ENCODE data around the gene HYI. TPM values are rescaled to one million over a fixed set of nuclear protein-coding genes. Genes with fewer than 3 reads are reported as not detected.
"Not testable (repeated sequence)": the region's sequence is repeated elsewhere in the genome, so short reads cannot be mapped to it uniquely, and the experiment has no call there.

Gene HYI
- total RNA-seq, 1 donor from 2014 or later: 10.0 TPM

GRCh38 chr1:43481491-43481890 lies 27.8 kb upstream of the HYI start:
- Mint-ChIP-seq H3K4me3 (no peak overlapping the region), H3K36me3 (ENCODE audit: low read depth) (no peaks in the 10 kb centered on the region), H3K9me3 (no peaks in the 10 kb centered on the region), H3K4me1 (peaks cover 3% of the 10 kb centered on the region), H3K27ac (no peak overlapping the region), H3K27me3 (peaks cover 5% of the 10 kb centered on the region)
- ChIA-PET POLR2A (interaction anchor here (0.7 kb wide), 1 partner anchor 94 kb away, joined by 4 read pairs; no protein-coding TSS in a partner anchor), CTCF (no interaction called here)
- no peak for ATAC-seq (ENCODE audit: low read depth)
- intact Hi-C loops (cut with micrococcal nuclease): no loop called here
- no peak for TF ChIP-seq CTCF (IDR thresholded peaks at IDR 0.05)
- no peak for DNase-seq

- ChIA-PET CTCF (interaction anchor here (0.6 kb wide), 1 partner anchor 588 kb away, joined by 4 read pairs; no protein-coding TSS in a partner anchor), POLR2A (no interaction called here)
- no peak overlapping the region for H3K27ac Mint-ChIP-seq
- H3K36me3 Mint-ChIP-seq (ENCODE audit: low read depth): no peaks in the 10 kb centered on the region
- no peaks in the 10 kb centered on the region for H3K9me3 Mint-ChIP-seq
- H3K4me3 Mint-ChIP-seq: no peak overlapping the region
- DNase-seq (no peak), ATAC-seq (ENCODE audit: low read depth) (no peak)
- no peak for TF ChIP-seq CTCF (IDR thresholded peaks at IDR 0.05)
- peaks cover 3% of the 10 kb centered on the region for H3K4me1 Mint-ChIP-seq
- intact Hi-C loops (cut with micrococcal nuclease): no loop called here
- H3K27me3 Mint-ChIP-seq: peaks cover 5% of the 10 kb centered on the region
Measured at GRCh38 chr1:43479414-43479813, 25.7 kb upstream of the HYI start.

GRCh38 chr1:43477716-43478115 lies 24.0 kb upstream of the HYI start:
- POLR2A ChIA-PET: no interaction called here
- no peak for TF ChIP-seq CTCF (IDR thresholded peaks at IDR 0.05)
- Mint-ChIP-seq H3K9me3 (no peaks in the 10 kb centered on the region), H3K4me3 (no peak overlapping the region), H3K4me1 (peaks cover 3% of the 10 kb centered on the region), H3K36me3 (ENCODE audit: low read depth) (no peaks in the 10 kb centered on the region), H3K27ac (no peak overlapping the region), H3K27me3 (peaks cover 5% of the 10 kb centered on the region)
- DNase-seq (no peak), ATAC-seq (ENCODE audit: low read depth) (no peak)
- intact Hi-C loops (cut with micrococcal nuclease): no loop called here
- CTCF ChIA-PET: no interaction called here

GRCh38 chr1:43475611-43476401 lies 22.1 kb upstream of the HYI start:
- intact Hi-C loops (cut with micrococcal nuclease); H3K27ac Mint-ChIP-seq; H3K27me3 Mint-ChIP-seq; POLR2A ChIA-PET; H3K9me3 Mint-ChIP-seq; DNase-seq; H3K4me1 Mint-ChIP-seq; CTCF ChIA-PET; ATAC-seq (ENCODE audit: low read depth); H3K36me3 Mint-ChIP-seq (ENCODE audit: low read depth); H3K4me3 Mint-ChIP-seq: not testable (repeated sequence)

- H3K9me3 Mint-ChIP-seq: no peaks in the 10 kb centered on the region
- H3K4me1 Mint-ChIP-seq: no peaks in the 10 kb centered on the region
- ChIA-PET CTCF (no interaction called here), POLR2A (no interaction called here)
- intact Hi-C loops (cut with micrococcal nuclease): no loop called here
- H3K27ac Mint-ChIP-seq: no peak overlapping the region
- peaks cover 4% of the 10 kb centered on the region for H3K27me3 Mint-ChIP-seq
- no peak for TF ChIP-seq CTCF (IDR thresholded peaks at IDR 0.05)
- H3K36me3 Mint-ChIP-seq (ENCODE audit: low read depth): no peaks in the 10 kb centered on the region
- ATAC-seq (ENCODE audit: low read depth): no peak
- no peak overlapping the region for H3K4me3 Mint-ChIP-seq
- no peak for DNase-seq
Measured at GRCh38 chr1:43473463-43473862, 19.7 kb upstream of the HYI start.

GRCh38 chr1:43472463-43473151 lies 18.9 kb upstream of the HYI start:
- intact Hi-C loops (cut with micrococcal nuclease); H3K4me3 Mint-ChIP-seq; H3K4me1 Mint-ChIP-seq; ATAC-seq (ENCODE audit: low read depth); DNase-seq; H3K27me3 Mint-ChIP-seq; H3K9me3 Mint-ChIP-seq; POLR2A ChIA-PET; H3K27ac Mint-ChIP-seq; H3K36me3 Mint-ChIP-seq (ENCODE audit: low read depth); CTCF ChIA-PET: not testable (repeated sequence)
